HEK293 (cell line): Measurements from ENCODE around the gene WASL.

Experiments used
- CTCF ChIP-seq: fragments of 450-650 bp; formaldehyde crosslinking; IDR thresholded peaks from 2 replicates; pipeline ENCODE4 v1.5.1; 2016; ENCODE audit warnings: missing biosample characterization, missing genetic modification characterization
- GLIS2 ChIP-seq: fragments of 450-650 bp; formaldehyde crosslinking; IDR thresholded peaks from 2 replicates; pipeline ENCODE4 v1.5.1; 2016; ENCODE audit warnings: missing biosample characterization, missing genetic modification characterization
- HOXC10 ChIP-seq: sonication (generic); formaldehyde crosslinking; IDR thresholded peaks from 2 replicates; pipeline ENCODE4 v1.8.1; 2023; ENCODE audit warnings: mild to moderate bottlenecking, missing genetic modification reagents
- IKZF3 ChIP-seq: fragments of 450-650 bp; IDR thresholded peaks from 2 replicates; pipeline ENCODE4 v1.5.0; 2018; ENCODE audit warnings: missing biosample characterization, mild to moderate bottlenecking, missing genetic modification characterization, moderate library complexity
- MYNN ChIP-seq: fragments of 450-650 bp; formaldehyde crosslinking; IDR thresholded peaks from 2 replicates; pipeline ENCODE4 v1.5.1; 2016; ENCODE audit warnings: missing biosample characterization, missing genetic modification characterization, borderline replicate concordance
- OSR2 ChIP-seq: fragments of 450-650 bp; formaldehyde crosslinking; IDR thresholded peaks from 2 replicates; pipeline ENCODE4 v1.5.1; 2016; ENCODE audit warnings: missing biosample characterization, missing genetic modification characterization
- PRDM1 ChIP-seq: fragments of 450-650 bp; formaldehyde crosslinking; IDR thresholded peaks from 2 replicates; pipeline ENCODE4; 2016; ENCODE audit warnings: missing biosample characterization, missing genetic modification characterization
- SP7 ChIP-seq: fragments of 450-650 bp; formaldehyde crosslinking; IDR thresholded peaks from 2 replicates; pipeline ENCODE4 v1.5.1; 2016; ENCODE audit warnings: missing biosample characterization, missing genetic modification characterization
- ZBTB20 ChIP-seq: fragments of 450-650 bp; formaldehyde crosslinking; IDR thresholded peaks from 2 replicates; pipeline ENCODE4 v1.5.1; 2016; ENCODE audit warnings: missing biosample characterization, missing genetic modification characterization
- ZFP69B ChIP-seq: fragments of 450-650 bp; formaldehyde crosslinking; IDR thresholded peaks from 2 replicates; pipeline ENCODE4 v1.5.1; 2016; ENCODE audit warnings: missing biosample characterization, missing genetic modification characterization
- ZNF148 ChIP-seq: fragments of 450-650 bp; formaldehyde crosslinking; IDR thresholded peaks from 2 replicates; pipeline ENCODE4 v1.5.0; 2017; ENCODE audit warnings: missing biosample characterization, missing genetic modification characterization, borderline replicate concordance
- ZNF155 ChIP-seq: fragments of 450-650 bp; formaldehyde crosslinking; IDR thresholded peaks from 2 replicates; pipeline ENCODE4 v1.5.1; 2016; ENCODE audit warnings: missing biosample characterization, missing genetic modification characterization
- ZNF214 ChIP-seq: fragments of 450-650 bp; formaldehyde crosslinking; IDR thresholded peaks from 2 replicates; pipeline ENCODE4 v1.5.1; 2017; ENCODE audit warnings: missing biosample characterization, mild to moderate bottlenecking, missing genetic modification characterization, borderline replicate concordance
- ZNF239 ChIP-seq: fragments of 450-650 bp; formaldehyde crosslinking; IDR thresholded peaks from 2 replicates; pipeline ENCODE4 v1.5.1; 2016; ENCODE audit warnings: missing biosample characterization, missing genetic modification characterization
- ZNF274 ChIP-seq, 2 experiments: fragments of 200-500 bp in 1 of 2; fragments of 450-650 bp in 1 of 2; sonication (Bioruptor generic) in 1 of 2; formaldehyde crosslinking in 1 of 2; IDR thresholded peaks; 2 replicates each; pipeline versions ENCODE4 v1.5.1 to v1.6.1; 2014 to 2016; ENCODE audit warnings: borderline replicate concordance in 1 of 2, inconsistent platforms in 1 of 2, low read length in 1 of 2, missing biosample characterization in 1 of 2, missing genetic modification characterization in 1 of 2
- ZNF426 ChIP-seq: fragments of 450-650 bp; formaldehyde crosslinking; IDR thresholded peaks from 2 replicates; pipeline ENCODE4 v1.5.1; 2017; ENCODE audit warnings: missing biosample characterization, missing genetic modification characterization, mild to moderate bottlenecking, inconsistent platforms, moderate library complexity
- ZNF488 ChIP-seq: fragments of 450-650 bp; formaldehyde crosslinking; IDR thresholded peaks from 2 replicates; pipeline ENCODE4 v1.5.1; 2016; ENCODE audit warnings: missing biosample characterization, missing genetic modification characterization
- ZNF621 ChIP-seq: fragments of 450-650 bp; formaldehyde crosslinking; IDR thresholded peaks from 2 replicates; pipeline ENCODE4 v1.5.1; 2017; ENCODE audit warnings: missing biosample characterization, missing genetic modification characterization
- ZNF624 ChIP-seq: fragments of 450-650 bp; formaldehyde crosslinking; IDR thresholded peaks from 2 replicates; pipeline ENCODE4 v1.5.1; 2017; ENCODE audit warnings: missing biosample characterization, missing genetic modification characterization
- ZNF843 ChIP-seq: fragments of 450-650 bp; formaldehyde crosslinking; IDR thresholded peaks from 2 replicates; pipeline ENCODE4 v1.5.1; 2016; ENCODE audit warnings: missing biosample characterization, missing genetic modification characterization
- ZSCAN5A ChIP-seq: fragments of 450-650 bp; formaldehyde crosslinking; IDR thresholded peaks from 2 replicates; pipeline ENCODE4 v1.5.1; 2016; ENCODE audit warnings: missing biosample characterization, missing genetic modification characterization
- TF ChIP-seq, protein P1 (sequence below): fragments of 450-650 bp; formaldehyde crosslinking; IDR thresholded peaks from 2 replicates; pipeline ENCODE4 v1.5.1; 2016; ENCODE audit warnings: missing biosample characterization, missing genetic modification characterization
- TF ChIP-seq, protein P2 (sequence below): fragments of 450-650 bp; formaldehyde crosslinking; conservative IDR thresholded peaks from 2 replicates; pipeline ENCODE4 v1.5.1; 2016; ENCODE audit warnings: low read depth, missing biosample characterization, missing genetic modification characterization

The WASL gene

GRCh38 chr7:123748734-123749536, at the start of gene WASL (continued):
- TF ChIP-seq ZNF148 (tag by site-specific recombination): no peak
- TF ChIP-seq, protein P1, sequence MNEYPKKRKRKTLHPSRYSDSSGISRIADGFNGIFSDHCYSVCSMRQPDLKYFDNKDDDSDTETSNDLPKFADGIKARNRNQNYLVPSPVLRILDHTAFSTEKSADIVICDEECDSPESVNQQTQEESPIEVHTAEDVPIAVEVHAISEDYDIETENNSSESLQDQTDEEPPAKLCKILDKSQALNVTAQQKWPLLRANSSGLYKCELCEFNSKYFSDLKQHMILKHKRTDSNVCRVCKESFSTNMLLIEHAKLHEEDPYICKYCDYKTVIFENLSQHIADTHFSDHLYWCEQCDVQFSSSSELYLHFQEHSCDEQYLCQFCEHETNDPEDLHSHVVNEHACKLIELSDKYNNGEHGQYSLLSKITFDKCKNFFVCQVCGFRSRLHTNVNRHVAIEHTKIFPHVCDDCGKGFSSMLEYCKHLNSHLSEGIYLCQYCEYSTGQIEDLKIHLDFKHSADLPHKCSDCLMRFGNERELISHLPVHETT (tag by site-specific recombination): no peak; the same call in 1 of the 2 replicates
- TF ChIP-seq GLIS2 (tag by site-specific recombination): peak; percentile 76; the same call in 1 of the 2 replicates
- no peak for TF ChIP-seq ZNF488 (tag by site-specific recombination)
- no peak for TF ChIP-seq OSR2 (tag by site-specific recombination)
- peak; percentile 53; the same call in 1 of the 2 replicates for TF ChIP-seq SP7 (tag by site-specific recombination)
- no peak for TF ChIP-seq PRDM1 (tag by site-specific recombination)
- peak; percentile 70; the same call in 1 of the 2 replicates for TF ChIP-seq ZBTB20
- TF ChIP-seq ZNF214 (tag by site-specific recombination): no peak
- TF ChIP-seq ZNF621 (tag by site-specific recombination): no peak
- TF ChIP-seq ZNF426: no peak
- TF ChIP-seq ZFP69B: no peak
- TF ChIP-seq MYNN: no peak
- no peak for TF ChIP-seq ZSCAN5A (tag by site-specific recombination)
- peak; percentile 76 for TF ChIP-seq IKZF3
- TF ChIP-seq ZNF155 (tag by site-specific recombination): no peak
- no peak for TF ChIP-seq ZNF624
- TF ChIP-seq ZNF239 (tag by site-specific recombination): no peak; the same call in 1 of the 2 replicates
- TF ChIP-seq ZNF843 (tag by site-specific recombination): peak; percentile 61
- TF ChIP-seq HOXC10 (CRISPR knock-in tag): no peak
- no peak for TF ChIP-seq ZNF274 (IDR thresholded peaks at IDR 0.05; ENCODE audit: low read length)
- no peak for TF ChIP-seq ZNF274 (tag by site-specific recombination; IDR thresholded peaks at IDR 0.05; ENCODE audit: borderline replicate concordance)
- TF ChIP-seq CTCF (tag by site-specific recombination): no peak
- TF ChIP-seq, protein P2, sequence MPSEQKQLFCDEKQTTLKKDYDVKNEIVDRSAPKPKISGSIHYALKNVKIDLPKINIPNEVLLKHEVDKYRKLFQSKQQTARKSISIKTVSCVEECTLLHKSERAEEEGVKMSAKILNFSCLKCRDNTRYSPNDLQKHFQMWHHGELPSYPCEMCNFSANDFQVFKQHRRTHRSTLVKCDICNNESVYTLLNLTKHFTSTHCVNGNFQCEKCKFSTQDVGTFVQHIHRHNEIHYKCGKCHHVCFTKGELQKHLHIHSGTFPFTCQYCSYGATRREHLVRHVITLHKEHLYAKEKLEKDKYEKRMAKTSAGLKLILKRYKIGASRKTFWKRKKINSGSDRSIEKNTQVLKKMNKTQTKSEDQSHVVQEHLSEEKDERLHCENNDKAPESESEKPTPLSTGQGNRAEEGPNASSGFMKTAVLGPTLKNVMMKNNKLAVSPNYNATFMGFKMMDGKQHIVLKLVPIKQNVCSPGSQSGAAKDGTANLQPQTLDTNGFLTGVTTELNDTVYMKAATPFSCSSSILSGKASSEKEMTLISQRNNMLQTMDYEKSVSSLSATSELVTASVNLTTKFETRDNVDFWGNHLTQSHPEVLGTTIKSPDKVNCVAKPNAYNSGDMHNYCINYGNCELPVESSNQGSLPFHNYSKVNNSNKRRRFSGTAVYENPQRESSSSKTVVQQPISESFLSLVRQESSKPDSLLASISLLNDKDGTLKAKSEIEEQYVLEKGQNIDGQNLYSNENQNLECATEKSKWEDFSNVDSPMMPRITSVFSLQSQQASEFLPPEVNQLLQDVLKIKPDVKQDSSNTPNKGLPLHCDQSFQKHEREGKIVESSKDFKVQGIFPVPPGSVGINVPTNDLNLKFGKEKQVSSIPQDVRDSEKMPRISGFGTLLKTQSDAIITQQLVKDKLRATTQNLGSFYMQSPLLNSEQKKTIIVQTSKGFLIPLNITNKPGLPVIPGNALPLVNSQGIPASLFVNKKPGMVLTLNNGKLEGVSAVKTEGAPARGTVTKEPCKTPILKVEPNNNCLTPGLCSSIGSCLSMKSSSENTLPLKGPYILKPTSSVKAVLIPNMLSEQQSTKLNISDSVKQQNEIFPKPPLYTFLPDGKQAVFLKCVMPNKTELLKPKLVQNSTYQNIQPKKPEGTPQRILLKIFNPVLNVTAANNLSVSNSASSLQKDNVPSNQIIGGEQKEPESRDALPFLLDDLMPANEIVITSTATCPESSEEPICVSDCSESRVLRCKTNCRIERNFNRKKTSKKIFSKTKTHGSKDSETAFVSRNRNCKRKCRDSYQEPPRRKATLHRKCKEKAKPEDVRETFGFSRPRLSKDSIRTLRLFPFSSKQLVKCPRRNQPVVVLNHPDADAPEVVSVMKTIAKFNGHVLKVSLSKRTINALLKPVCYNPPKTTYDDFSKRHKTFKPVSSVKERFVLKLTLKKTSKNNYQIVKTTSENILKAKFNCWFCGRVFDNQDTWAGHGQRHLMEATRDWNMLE (tag by site-specific recombination): no peak
